Activated T-cell treated with anti-CD3 and anti-CD28 coated beads, Interleukin-2, amount 50 U/mL, for 24 hours (primary cell): ENCODE measurements around the gene AMIGO2.

Experiments
- DNase-seq: peaks from one replicate; pipeline ENCODE4 v3.0.0-alpha.2; 2020
- H3K27ac Mint-ChIP-seq: 2 replicates; pipeline ENCODE4 v1.8.0; 2020; ENCODE audit warnings: mild to moderate bottlenecking, mixed read lengths
- H3K27me3 Mint-ChIP-seq: 2 replicates; pipeline ENCODE4 v1.8.0; 2020; ENCODE audit warnings: mixed read lengths
- H3K36me3 Mint-ChIP-seq: 2 replicates; pipeline ENCODE4 v1.8.0; 2020; ENCODE audit warnings: low read depth, mixed read lengths
- H3K4me1 Mint-ChIP-seq: 2 replicates; pipeline ENCODE4 v1.8.0; 2020; ENCODE audit warnings: low read depth, mixed read lengths
- H3K4me3 Mint-ChIP-seq: 2 replicates; pipeline ENCODE4 v1.8.0; 2020; ENCODE audit warnings: mild to moderate bottlenecking, moderate library complexity, mixed read lengths
- H3K9me3 Mint-ChIP-seq: 2 replicates; pipeline ENCODE4 v1.8.0; 2020; ENCODE audit warnings: mixed read lengths

AMIGO2 gene

GRCh38 chr12:47107926-47108325 is 28.2 kb upstream of the AMIGO2 start:
- Mint-ChIP-seq H3K27ac (no peak overlapping the region), H3K36me3 (peaks cover 40% of the 10 kb centered on the region), H3K27me3 (no peaks in the 10 kb centered on the region), H3K9me3 (no peaks in the 10 kb centered on the region), H3K4me1 (peaks cover 51% of the 10 kb centered on the region), H3K4me3 (no peak overlapping the region)
- DNase-seq = no peak

- Mint-ChIP-seq H3K27me3 (no peaks in the 10 kb centered on the region), H3K36me3 (peaks cover 40% of the 10 kb centered on the region), H3K9me3 (no peaks in the 10 kb centered on the region), H3K4me1 (peaks cover 46% of the 10 kb centered on the region), H3K27ac (no peak overlapping the region), H3K4me3 (no peak overlapping the region)
- DNase-seq = no peak
These were observed 27.7 kb upstream of the AMIGO2 start for GRCh38 chr12:47107446-47107845.

GRCh38 chr12:47105914-47106674 is 26.3 kb upstream of the AMIGO2 start:
- peaks cover 40% of the 10 kb centered on the region for H3K36me3 Mint-ChIP-seq
- no peak for DNase-seq
- H3K9me3 Mint-ChIP-seq = no peaks in the 10 kb centered on the region
- no peaks in the 10 kb centered on the region for H3K27me3 Mint-ChIP-seq
- H3K4me3 Mint-ChIP-seq = no peak overlapping the region
- H3K27ac Mint-ChIP-seq = peak overlapping the region; percentile 9
- peaks cover 33% of the 10 kb centered on the region for H3K4me1 Mint-ChIP-seq

DNA sequence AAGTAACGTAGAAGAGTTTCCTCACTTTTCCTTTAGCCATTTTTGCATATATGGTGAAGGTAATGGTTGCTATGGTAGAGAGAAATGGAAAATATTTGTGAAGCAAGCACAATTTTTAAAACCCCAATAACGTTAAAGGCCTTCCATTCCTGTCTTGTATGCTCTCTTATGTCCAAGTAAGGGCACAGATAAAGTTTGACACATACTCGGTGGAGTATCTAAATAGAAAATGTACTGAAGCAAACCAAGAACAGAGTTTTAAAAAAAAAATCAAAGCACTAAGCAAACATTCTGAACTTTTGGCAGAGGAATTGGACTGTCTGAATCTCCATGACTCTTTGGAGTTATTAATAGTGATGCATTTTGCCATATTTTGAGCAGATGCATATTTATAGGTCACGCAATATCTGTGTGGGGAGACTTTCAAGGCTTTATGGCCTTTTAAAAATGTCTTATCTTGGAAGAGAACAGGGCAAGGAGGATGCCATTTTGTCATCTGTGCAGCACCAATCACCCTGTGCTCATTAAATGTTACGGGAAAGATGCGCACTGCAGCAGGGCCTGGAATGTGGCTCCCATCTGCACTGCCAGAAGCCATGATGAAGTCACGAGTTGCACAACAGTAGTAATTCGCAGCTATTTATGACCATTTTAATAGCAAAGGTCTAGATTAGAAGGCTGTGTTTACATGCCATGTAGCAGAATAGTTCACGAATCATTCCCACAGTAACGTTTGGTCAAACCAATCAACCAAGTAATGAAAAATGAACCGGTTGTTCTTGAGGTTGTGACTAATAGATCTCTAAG is 23.3 kb upstream of the AMIGO2 start:
- H3K4me1 Mint-ChIP-seq = peaks cover 9% of the 10 kb centered on the region
- no peaks in the 10 kb centered on the region for H3K27me3 Mint-ChIP-seq
- DNase-seq = no peak
- H3K4me3 Mint-ChIP-seq = no peak overlapping the region
- no peak overlapping the region for H3K27ac Mint-ChIP-seq
- H3K36me3 Mint-ChIP-seq = peaks cover 15% of the 10 kb centered on the region
- no peaks in the 10 kb centered on the region for H3K9me3 Mint-ChIP-seq

DNA sequence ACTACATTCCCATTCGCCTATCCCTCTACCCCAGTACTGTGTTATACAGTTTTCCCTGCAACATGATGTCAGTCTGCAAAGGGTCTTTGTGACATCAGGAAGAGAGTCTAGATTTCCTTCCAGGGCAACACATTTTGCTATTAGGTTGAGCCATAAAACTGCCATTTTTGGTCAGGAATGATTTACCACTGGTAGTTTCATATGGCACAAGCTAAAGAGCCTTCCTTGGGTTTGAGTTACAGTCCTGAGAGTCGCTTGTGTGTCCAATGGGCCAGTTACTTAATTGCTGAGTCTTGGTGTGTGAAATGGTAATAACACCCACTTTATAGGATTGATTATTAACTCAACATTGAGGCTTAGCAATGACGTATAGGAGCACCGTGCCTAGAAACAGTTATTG is 22.6 kb upstream of the AMIGO2 start:
- Mint-ChIP-seq H3K4me3 (no peak overlapping the region), H3K27ac (no peak overlapping the region), H3K4me1 (peaks cover 9% of the 10 kb centered on the region), H3K27me3 (no peaks in the 10 kb centered on the region), H3K36me3 (peaks cover 14% of the 10 kb centered on the region), H3K9me3 (no peaks in the 10 kb centered on the region)
- DNase-seq = no peak

- DNase-seq = no peak
- Mint-ChIP-seq H3K27me3 (no peaks in the 10 kb centered on the region), H3K27ac (no peak overlapping the region), H3K36me3 (peaks cover 1% of the 10 kb centered on the region), H3K4me3 (no peak overlapping the region), H3K9me3 (no peaks in the 10 kb centered on the region), H3K4me1 (peaks cover 11% of the 10 kb centered on the region)
These were observed 20.4 kb upstream of the AMIGO2 start for GRCh38 chr12:47100160-47100559.

GRCh38 chr12:47099610-47100009 is 19.9 kb upstream of the AMIGO2 start:
- Mint-ChIP-seq H3K27ac (no peak overlapping the region), H3K9me3 (no peaks in the 10 kb centered on the region), H3K36me3 (peaks cover 1% of the 10 kb centered on the region), H3K27me3 (no peaks in the 10 kb centered on the region), H3K4me1 (peaks cover 14% of the 10 kb centered on the region), H3K4me3 (no peak overlapping the region)
- DNase-seq = no peak

- Mint-ChIP-seq H3K27ac (no peak overlapping the region), H3K36me3 (peaks cover 1% of the 10 kb centered on the region), H3K4me1 (peaks cover 28% of the 10 kb centered on the region), H3K9me3 (no peaks in the 10 kb centered on the region), H3K27me3 (no peaks in the 10 kb centered on the region), H3K4me3 (no peak overlapping the region)
- DNase-seq = no peak
These were observed 18.3 kb upstream of the AMIGO2 start for GRCh38 chr12:47098099-47098498.

- Mint-ChIP-seq H3K27ac (no peak overlapping the region), H3K36me3 (peaks cover 1% of the 10 kb centered on the region), H3K4me3 (no peak overlapping the region), H3K9me3 (no peaks in the 10 kb centered on the region), H3K27me3 (no peaks in the 10 kb centered on the region), H3K4me1 (peaks cover 29% of the 10 kb centered on the region)
- no peak for DNase-seq
These were observed 17.6 kb upstream of the AMIGO2 start for GRCh38 chr12:47097276-47097896.

- Mint-ChIP-seq H3K27ac (no peak overlapping the region), H3K27me3 (no peaks in the 10 kb centered on the region), H3K9me3 (peaks cover 2% of the 10 kb centered on the region), H3K36me3 (peaks cover 5% of the 10 kb centered on the region), H3K4me1 (peaks cover 36% of the 10 kb centered on the region), H3K4me3 (no peak overlapping the region)
- no peak for DNase-seq
These were observed 15.9 kb upstream of the AMIGO2 start for GRCh38 chr12:47095446-47096236.

- H3K27me3 Mint-ChIP-seq = no peaks in the 10 kb centered on the region
- peaks cover 7% of the 10 kb centered on the region for H3K9me3 Mint-ChIP-seq
- no peak overlapping the region for H3K4me3 Mint-ChIP-seq
- H3K36me3 Mint-ChIP-seq = peaks cover 8% of the 10 kb centered on the region
- H3K27ac Mint-ChIP-seq = no peak overlapping the region
- peaks cover 36% of the 10 kb centered on the region for H3K4me1 Mint-ChIP-seq
- DNase-seq = no peak
These were observed 15.0 kb upstream of the AMIGO2 start for GRCh38 chr12:47094804-47095203.

GRCh38 chr12:47091009-47091408 is 11.2 kb upstream of the AMIGO2 start:
- Mint-ChIP-seq H3K27ac (no peak overlapping the region), H3K9me3 (peaks cover 9% of the 10 kb centered on the region), H3K4me3 (no peak overlapping the region), H3K36me3 (peaks cover 10% of the 10 kb centered on the region), H3K4me1 (peaks cover 52% of the 10 kb centered on the region), H3K27me3 (no peaks in the 10 kb centered on the region)
- DNase-seq = no peak

DNA sequence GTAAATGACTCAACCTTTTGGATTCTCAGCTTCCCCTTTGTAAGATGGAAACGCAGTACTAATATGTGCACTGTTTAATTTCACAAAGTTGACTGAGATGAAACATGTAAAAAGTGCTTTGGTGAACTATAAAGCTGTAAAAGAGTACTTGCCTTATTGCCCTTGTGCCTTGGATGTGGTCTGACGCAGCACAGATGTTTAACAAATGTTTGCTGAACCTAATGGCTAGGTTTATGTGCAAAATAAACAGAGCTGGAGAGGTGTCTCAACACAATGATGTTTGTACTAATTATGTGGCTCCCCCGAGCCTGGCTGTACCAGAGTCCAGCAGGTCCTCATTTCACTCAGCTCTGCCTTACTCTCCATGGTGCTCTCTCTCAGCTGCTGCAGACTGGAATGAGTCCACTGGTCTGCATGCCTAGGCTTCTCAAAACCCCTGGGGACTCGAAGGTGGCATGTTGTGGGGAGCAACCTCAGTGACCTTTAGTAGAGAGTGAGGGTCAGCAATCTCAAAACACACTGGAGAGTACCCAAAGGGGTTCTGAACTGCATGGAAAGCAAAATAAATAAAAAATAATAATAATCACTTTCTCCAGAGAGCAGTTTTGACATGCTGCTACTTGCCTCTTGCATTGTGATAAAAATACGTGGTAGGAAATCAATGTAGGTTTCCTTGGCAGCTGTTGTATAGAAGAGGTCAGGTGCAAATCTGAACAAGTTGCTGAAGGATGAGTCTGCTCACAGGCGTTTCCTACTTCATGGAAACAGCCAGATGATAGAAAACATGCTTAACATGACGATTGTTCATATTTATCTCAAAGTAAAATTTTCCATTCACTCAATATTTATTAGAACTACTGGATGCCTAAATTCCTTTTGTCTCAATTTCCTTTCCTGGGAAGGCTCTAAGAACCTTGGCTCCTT is 8.5 kb upstream of the AMIGO2 start:
- Mint-ChIP-seq H3K27me3 (no peaks in the 10 kb centered on the region), H3K9me3 (peaks cover 9% of the 10 kb centered on the region), H3K36me3 (peaks cover 8% of the 10 kb centered on the region), H3K4me1 (peaks cover 54% of the 10 kb centered on the region), H3K4me3 (no peak overlapping the region), H3K27ac (no peak overlapping the region)
- DNase-seq = no peak
